Stimulated activated CD8-positive, alpha-beta memory T cell treated with anti-CD3 and anti-CD28 coated beads, Interleukin-12 subunit alpha, Interleukin-12 subunit beta, amount 100 ng/mL, for 1 hour (primary cell): Measurements from ENCODE around the gene MAU2.
"Not testable (repeated sequence)": the region's sequence is repeated elsewhere in the genome, so short reads cannot be mapped to it uniquely, and the experiment has no call there.

Experiments used
- DNase-seq: peaks from one replicate; pipeline ENCODE4 v3.0.0-alpha.2; 2020; ENCODE audit warnings: low read depth

The MAU2 gene

GRCh38 chr19:19348266-19348665 is 27.6 kb downstream of the MAU2 start:
- DNase-seq: no peak

GRCh38 chr19:19349365-19349764 is 28.7 kb downstream of the MAU2 start:
- DNase-seq: no peak

GRCh38 chr19:19350756-19351155 is 30.1 kb downstream of the MAU2 start:
- not testable (repeated sequence) for DNase-seq

GRCh38 chr19:19352823-19353222 is 32.2 kb downstream of the MAU2 start:
- no peak for DNase-seq

GRCh38 chr19:19354007-19354406 is 33.4 kb downstream of the MAU2 start:
- no peak for DNase-seq

GRCh38 chr19:19354932-19355331 is 34.3 kb downstream of the MAU2 start:
- no peak for DNase-seq

GRCh38 chr19:19355606-19356139 is 35.0 kb downstream of the MAU2 start:
- no peak for DNase-seq

- DNase-seq: no peak
These were observed 35.9 kb downstream of the MAU2 start for GRCh38 chr19:19356500-19356899.

- no peak for DNase-seq
These were observed 36.4 kb downstream of the MAU2 start for GRCh38 chr19:19356901-19357566.

GRCh38 chr19:19361075-19361594 is 40.5 kb downstream of the MAU2 start:
- peak; percentile 30 for DNase-seq

- DNase-seq: no peak
These were observed 41.4 kb downstream of the MAU2 start for GRCh38 chr19:19362075-19362474.

- DNase-seq: peak; percentile 48
These were observed 46.1 kb downstream of the MAU2 start for GRCh38 chr19:19366434-19367396.

GRCh38 chr19:19368087-19368486 is 47.5 kb downstream of the MAU2 start:
- no peak for DNase-seq

- no peak for DNase-seq
These were observed 50.4 kb downstream of the MAU2 start for GRCh38 chr19:19371059-19371458.

GRCh38 chr19:19372656-19373416 is 52.2 kb downstream of the MAU2 start:
- no peak for DNase-seq

GRCh38 chr19:19379527-19379926 is 58.9 kb downstream of the MAU2 start:
- DNase-seq: no peak

GRCh38 chr19:19380316-19380715 is 59.7 kb downstream of the MAU2 start:
- DNase-seq: not testable (repeated sequence)

GRCh38 chr19:19381007-19381926 is 60.6 kb downstream of the MAU2 start:
- DNase-seq: no peak

- no peak for DNase-seq
These were observed 61.5 kb downstream of the MAU2 start for GRCh38 chr19:19382118-19382517.

- no peak for DNase-seq
These were observed 63.9 kb downstream of the MAU2 start for GRCh38 chr19:19384486-19384885.
